Stimulated activated CD4-positive, alpha-beta T cell treated with anti-CD3 and anti-CD28 coated beads, Interleukin-12 subunit alpha, Interleukin-12 subunit beta, amount 100 ng/mL, for 24 hours (primary cell): ENCODE measurements around the gene LRRTM2.

ENCODE experiments used
- DNase-seq, 2 experiments: peaks; one replicate each; pipeline ENCODE4 v3.0.0-alpha.2; 2020; ENCODE audit warnings: low read depth in 2 of 2

LRRTM2 gene

GRCh38 chr5:138883211-138883610 lies 8.1 kb upstream of the LRRTM2 start:
- DNase-seq: no peak

DNA sequence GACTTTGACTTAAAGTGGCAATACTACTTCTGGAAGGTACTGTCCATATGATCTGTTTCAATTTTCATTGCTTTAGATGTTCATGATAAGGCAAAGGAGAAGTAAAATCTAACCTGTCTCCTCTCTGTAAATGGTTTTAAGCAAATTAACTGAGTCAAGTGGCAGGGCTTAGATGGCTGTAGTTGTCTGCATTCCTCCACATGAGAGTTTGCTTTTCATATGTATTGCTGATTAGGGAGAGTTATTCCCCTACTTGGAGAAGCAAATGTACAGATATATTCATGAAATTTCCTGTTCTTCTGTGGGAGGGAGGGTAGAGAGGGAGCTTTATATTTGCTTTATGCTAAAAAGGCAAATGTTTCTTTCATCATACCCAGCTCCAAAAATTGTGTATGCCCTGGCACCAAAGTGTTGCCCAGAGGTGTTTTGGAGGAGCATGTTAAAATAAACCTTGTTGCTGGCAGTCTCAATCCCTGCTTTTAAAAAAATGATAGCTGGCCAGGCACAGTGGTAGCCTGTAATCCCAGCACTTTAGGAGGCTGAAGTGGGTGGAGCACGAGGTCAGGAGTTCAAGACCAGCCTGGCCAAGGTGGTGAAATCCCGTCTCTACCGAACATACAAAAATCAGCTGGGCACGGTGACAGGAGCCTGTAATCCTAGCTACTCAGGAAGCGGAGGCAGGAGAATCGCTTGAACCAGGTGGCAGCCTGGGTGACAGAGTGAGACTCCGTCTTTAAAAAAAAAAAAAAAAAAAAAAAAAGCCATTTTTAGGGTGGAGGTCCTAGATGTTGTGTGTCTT lies 3.5 kb upstream of the LRRTM2 start:
- no peak for DNase-seq

GRCh38 chr5:138876811-138877210 lies 1.7 kb upstream of the LRRTM2 start:
- DNase-seq: no peak

GRCh38 chr5:138875946-138876345 lies 811 bp upstream of the LRRTM2 start:
- no peak for DNase-seq

DNA sequence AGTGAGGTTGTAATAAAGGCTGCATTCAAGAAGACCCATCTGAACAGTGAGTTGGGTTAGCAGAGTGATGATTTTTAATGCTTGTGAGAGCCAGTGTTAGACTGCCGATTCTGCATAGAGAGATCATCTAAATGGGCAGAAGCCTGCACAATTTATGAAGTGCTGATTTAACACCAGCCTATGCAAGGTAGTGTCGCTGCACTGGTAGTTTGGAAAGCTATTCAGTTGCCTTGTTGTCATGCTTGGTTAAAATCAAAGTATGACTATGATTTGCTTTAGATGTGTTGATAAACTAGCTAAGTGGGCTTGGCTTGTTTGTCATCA lies 379 bp upstream of the LRRTM2 start:
- no peak for DNase-seq

- no peak for DNase-seq
These were observed 894 bp downstream of the LRRTM2 start for GRCh38 chr5:138874241-138874640.

DNA sequence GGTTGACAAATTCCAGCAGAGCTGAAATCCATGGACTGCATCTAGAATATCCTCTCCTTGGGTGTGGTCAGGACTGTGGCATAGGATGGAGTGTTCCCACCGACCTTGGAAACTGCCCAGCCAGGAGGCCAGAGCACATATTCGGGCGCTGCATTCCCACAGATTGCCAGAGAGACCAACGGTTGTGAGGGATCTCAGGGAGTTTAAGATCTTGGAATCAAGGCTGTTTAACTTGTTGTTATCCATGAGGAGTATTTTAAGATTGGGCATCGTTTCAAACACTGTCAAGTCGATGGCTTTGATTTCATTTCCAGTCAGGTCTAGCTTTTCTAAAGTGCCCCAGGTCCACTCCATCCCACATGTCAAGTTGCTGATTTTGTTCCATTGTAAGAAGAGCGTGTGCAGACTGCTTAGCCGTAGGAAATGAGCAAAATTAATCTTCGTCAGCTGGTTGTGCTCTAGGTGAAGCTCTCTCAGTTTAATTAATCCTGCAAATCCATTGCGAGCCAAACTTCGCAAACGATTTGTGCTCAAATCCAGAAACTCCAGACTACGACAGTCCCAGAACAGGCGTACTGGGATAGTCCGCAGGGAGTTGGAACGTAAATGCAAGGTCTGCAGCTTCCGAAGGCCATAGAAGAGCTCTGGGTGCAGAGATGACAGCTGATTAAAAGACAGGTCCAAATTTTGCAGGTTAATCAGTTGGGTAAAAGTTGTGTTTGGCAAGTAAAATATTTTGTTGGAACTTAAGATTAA lies 1.5 kb downstream of the LRRTM2 start:
- DNase-seq: no peak

GRCh38 chr5:138872841-138873465 lies 2.2 kb downstream of the LRRTM2 start:
- DNase-seq: no peak

- DNase-seq: no peak
These were observed 4.5 kb downstream of the LRRTM2 start for GRCh38 chr5:138870611-138871010.

DNA sequence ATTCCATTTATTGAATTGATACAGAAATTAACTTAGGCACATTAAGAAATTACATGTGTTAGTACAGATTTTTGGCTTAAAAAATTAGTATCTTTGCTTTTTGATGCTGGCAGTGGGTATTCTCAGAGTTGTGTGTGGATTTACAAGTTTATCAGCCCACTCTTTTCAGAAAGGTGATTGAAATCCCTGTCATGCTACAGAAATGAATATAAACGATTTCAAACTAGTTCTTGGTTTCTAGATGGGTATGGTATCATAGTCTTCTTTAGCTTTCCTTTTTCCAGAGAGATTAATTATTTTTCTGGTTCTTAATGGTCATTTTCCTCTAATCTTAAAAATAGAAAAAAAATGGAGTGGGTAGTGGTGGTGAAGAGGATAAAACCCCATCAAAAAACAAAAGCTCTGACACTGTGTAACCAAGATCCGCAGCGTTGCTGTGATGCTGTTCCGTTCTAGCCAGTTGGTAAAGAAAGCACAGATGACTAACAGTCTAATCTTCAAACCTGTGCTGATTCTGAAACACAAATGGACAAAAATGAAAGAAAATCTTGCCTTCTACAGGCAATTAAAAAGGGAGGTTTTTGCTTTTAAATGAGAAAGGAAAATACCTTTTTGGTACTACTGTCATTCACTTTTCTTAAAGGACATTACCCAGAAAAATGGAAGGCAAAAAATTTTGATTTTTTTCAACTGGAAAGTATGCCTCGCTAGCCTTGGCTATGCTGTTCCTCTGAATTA lies 5.2 kb downstream of the LRRTM2 start:
- DNase-seq: no peak

GRCh38 chr5:138869038-138869437 lies 6.1 kb downstream of the LRRTM2 start:
- DNase-seq: no peak

DNA sequence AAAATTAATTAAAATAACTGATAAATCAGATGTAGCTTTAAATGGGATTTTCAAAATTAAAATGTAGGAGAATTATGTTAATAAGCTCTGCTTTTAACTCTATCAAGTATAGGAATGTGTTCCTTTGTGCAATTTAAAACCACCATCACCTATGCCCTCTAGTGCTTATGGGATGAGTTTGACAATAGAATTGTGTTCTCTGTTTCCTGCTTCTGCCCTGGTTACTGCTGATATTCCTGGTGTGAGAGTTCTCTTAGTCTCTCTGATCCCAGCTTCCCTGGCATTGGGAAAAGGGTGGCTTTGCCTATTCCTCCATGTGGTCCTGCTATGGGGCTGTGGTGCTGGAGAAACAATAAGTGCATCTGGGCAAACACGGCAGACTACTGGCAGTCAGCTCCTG lies 8.1 kb downstream of the LRRTM2 start:
- DNase-seq: no peak

DNA sequence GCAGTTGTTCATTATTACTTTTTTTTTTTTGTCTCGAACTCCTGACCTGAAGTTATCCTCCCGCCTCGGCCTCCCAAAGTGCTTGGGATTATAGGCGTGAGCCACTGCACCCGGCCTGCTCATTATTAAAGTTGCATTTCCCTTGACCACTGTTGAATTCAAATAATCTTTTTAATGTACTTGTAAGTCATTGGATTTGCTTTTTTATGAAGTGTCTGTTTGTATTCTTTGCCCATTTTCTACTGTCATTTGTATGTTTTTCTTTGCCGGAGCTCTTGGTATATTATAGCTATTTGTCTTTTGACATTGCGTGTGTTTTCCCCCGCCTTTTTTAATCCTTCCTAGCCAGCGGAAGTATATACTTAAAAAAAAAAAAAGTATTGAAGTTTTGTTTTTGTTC lies 22.0 kb downstream of the LRRTM2 start:
- no peak for DNase-seq

DNA sequence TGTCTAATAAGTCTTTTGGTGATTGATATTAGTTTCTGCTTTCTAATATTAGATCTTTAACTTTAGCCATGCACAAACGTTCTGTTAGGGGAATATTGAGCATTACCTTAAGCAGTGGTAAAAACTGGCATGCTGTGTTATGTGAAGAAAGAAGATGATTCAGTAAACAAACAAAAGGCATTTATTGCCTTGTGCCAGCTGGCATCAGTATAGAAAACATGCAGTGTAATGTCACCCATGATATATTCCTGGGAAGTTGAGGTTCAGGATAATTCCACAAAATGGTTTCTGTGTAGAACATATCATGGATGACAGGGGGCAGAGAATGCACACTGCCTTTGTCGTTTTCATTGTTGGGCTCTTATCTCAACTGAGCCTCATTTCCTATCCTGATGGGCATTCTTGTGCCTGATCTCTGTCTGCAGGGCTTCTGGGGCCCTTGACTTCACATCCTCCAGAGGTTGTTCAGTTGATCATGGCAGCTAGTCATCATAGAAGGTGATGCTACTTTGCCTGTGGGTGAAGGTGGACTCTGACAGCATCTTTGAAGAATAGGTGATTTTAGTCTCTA lies 24.2 kb downstream of the LRRTM2 start:
- DNase-seq: no peak

DNA sequence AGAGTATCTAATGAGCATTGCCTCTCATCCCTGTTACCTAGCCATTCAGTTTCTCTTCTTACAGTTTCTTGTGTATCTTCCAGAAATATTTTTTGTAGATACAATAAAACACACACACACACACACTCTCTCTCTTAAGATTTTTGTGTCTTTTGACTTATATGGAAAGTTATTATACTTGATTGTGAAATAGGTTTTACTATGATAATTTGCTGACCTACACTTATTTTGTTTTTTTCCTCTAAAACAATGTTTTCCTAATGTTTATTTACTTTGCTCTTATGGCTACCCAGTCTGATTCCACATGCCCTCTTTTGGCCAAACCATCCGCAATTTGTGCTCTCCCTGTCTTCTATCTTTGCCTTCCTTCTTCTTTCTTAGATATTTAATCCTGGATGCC lies 25.3 kb downstream of the LRRTM2 start:
- no peak for DNase-seq

DNA sequence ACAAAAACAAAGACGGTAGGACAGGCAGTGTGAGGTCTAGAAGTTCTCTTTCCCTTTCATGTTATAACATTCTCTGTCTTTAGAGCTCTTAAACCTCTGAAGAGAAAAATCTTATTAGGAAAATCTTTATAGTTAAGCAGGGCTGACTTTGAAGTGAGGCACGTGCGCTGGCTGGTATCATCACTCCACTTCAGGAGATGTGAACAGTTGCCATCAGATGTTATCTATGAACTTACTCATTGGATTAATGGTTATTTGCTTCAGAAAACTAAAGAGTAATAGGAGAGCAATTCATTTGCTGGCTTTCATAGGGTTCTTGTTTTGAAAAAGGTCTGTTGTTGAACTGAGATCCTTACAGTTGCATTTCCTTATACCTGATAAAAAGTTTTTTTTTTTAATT lies 25.7 kb downstream of the LRRTM2 start:
- no peak for DNase-seq

GRCh38 chr5:138844812-138845513 lies 30.2 kb downstream of the LRRTM2 start:
- DNase-seq: no peak

GRCh38 chr5:138844125-138844461 lies 31.0 kb downstream of the LRRTM2 start:
- no peak for DNase-seq

DNA sequence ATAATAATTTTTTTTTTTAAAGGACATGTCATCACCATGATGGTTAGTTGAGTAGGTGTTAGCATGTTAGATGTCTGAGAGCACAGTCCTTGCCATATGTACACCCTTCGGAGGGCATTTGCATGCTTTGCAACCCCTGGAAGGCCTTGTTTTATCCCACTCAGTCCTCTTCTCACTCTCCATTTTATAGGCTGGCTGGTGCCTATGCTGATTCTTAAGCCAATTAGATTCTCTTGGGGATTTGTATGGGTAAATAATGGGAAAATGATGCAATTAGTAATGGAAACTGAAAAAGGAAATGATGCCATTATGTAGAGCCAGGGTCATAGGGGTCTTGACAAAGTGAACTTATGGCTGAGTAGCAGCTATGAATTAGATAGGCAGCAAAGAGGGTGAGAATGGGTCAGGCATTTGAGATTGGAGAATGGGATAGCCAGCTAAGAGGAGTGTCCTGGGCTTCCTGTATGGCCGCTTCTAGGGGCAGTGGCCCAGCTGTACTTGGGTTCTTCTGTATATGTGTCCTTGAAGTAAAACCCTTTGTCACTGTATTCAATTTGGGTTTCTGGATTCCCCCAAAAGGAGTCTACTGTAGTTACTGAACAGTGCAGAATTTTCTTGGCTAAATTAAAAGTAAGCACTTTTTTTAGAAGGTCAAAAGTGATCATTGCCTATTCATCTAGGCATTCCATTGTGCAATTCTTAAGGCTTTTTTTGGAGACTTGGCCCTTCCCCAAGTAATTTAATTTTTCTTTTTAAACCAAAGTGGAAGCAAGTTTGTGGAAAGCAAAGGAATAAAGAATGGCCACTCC lies 31.6 kb downstream of the LRRTM2 start:
- no peak for DNase-seq

DNA sequence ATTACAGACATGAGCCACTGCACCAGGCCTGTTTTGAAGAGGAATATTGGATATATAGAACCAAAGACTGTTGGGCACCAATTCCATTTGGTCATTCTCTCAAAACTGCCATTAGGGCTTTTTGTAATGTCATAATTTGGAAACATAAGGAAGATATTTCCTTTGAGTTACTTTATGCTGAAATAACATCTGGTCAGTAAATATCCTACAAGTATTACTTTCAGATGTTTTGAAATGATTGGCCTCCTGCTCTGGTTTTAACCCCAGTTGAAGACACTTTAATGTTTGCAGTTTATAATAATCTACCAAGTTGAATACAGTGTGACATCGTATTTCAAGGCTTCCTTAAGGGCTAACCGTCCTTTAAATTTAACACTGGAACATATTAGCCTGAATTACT lies 33.6 kb downstream of the LRRTM2 start:
- no peak for DNase-seq

DNA sequence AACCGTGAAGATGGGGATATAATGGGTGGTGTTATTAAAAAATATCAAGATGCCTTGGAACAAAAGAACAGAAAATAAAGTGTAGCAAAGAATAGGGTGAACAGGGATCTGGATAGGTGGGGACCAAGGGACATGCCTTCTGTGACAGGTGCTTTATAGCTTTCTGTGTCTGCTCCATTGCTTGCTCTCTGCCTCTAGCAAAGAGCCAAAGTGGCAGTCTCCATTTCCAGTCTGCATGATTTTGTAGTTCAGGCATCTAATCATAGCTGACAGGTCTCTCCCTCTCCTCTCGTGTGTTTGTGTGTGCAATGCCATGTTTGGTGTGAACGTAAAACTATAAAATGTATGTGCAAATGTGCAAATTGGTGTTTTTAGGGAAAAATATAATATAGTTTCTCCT lies 35.0 kb downstream of the LRRTM2 start:
- no peak for DNase-seq
